Thymus (tissue), 11 donors: ENCODE measurements around the gene PRSS57. TPM values are rescaled to one million over a fixed set of nuclear protein-coding genes. Genes with fewer than 3 reads are reported as not detected.

Experiments used
- DNase-seq, 9 donors: peaks; one replicate each; pipeline ENCODE4 v3.0.0-alpha.2; 2013; ENCODE audit warnings: low spot score in 9 of 9, low read depth in 6 of 9, missing footprints in 1 of 9
- H3K27ac ChIP-seq, 2 donors: one replicate each; pipeline ENCODE4 v1.5.1; 2013; ENCODE audit warnings: control low read depth in 1 of 2, low read depth in 1 of 2, low read length in 1 of 2, mild to moderate bottlenecking in 1 of 2, moderate library complexity in 1 of 2
- H3K27me3 ChIP-seq, 2 donors: one replicate each; pipeline ENCODE4 v1.5.1; 2013; ENCODE audit warnings: low read length in 1 of 2; ENCODE audit not compliant: control insufficient read depth in 2 of 2, insufficient read depth in 1 of 2
- H3K36me3 ChIP-seq, 2 donors: one replicate each; pipeline ENCODE4 v1.5.1; 2013; ENCODE audit warnings: low read length in 1 of 2, mild to moderate bottlenecking in 1 of 2, moderate library complexity in 1 of 2; ENCODE audit not compliant: control insufficient read depth in 2 of 2, insufficient read depth in 2 of 2
- H3K4me1 ChIP-seq, 2 donors: one replicate each; pipeline ENCODE4 v1.5.1; 2013; ENCODE audit warnings: low read length in 2 of 2; ENCODE audit not compliant: control insufficient read depth in 2 of 2, insufficient read depth in 2 of 2
- H3K4me3 ChIP-seq, 2 donors: one replicate each; pipeline ENCODE4 v1.5.1; 2013; ENCODE audit warnings: low read length in 2 of 2, control low read depth in 1 of 2, mild to moderate bottlenecking in 1 of 2
- H3K9me3 ChIP-seq, 2 donors: one replicate each; pipeline ENCODE4 v1.5.1; 2013; ENCODE audit warnings: low read length in 1 of 2, mild to moderate bottlenecking in 1 of 2; ENCODE audit not compliant: control insufficient read depth in 2 of 2, insufficient read depth in 1 of 2
- WGBS: extraction: QIAGEN DNeasy Blood & Tissue Kit; methylation state at CpG from one replicate; pipeline ENCODE4 v1.1.7; 2013; 5-methylcytosine and 5-hydroxymethylcytosine counted together
- polyA plus RNA-seq: library from polyadenylated mRNA; stranded (reverse); fragments of 200-250 nt; gene quantifications from one replicate; pipeline ENCODE4 v1.2.3, GENCODE V29; 2013
- total RNA-seq: library from RNA; stranded (reverse); fragments of 120-200 nt; gene quantifications from one replicate; pipeline ENCODE4 v1.2.4, GENCODE V29; 2013
- donor health status: healthy.

Gene PRSS57
- total and polyA plus RNA-seq, 2 donors = 1.1 to 8.5 TPM

DNA sequence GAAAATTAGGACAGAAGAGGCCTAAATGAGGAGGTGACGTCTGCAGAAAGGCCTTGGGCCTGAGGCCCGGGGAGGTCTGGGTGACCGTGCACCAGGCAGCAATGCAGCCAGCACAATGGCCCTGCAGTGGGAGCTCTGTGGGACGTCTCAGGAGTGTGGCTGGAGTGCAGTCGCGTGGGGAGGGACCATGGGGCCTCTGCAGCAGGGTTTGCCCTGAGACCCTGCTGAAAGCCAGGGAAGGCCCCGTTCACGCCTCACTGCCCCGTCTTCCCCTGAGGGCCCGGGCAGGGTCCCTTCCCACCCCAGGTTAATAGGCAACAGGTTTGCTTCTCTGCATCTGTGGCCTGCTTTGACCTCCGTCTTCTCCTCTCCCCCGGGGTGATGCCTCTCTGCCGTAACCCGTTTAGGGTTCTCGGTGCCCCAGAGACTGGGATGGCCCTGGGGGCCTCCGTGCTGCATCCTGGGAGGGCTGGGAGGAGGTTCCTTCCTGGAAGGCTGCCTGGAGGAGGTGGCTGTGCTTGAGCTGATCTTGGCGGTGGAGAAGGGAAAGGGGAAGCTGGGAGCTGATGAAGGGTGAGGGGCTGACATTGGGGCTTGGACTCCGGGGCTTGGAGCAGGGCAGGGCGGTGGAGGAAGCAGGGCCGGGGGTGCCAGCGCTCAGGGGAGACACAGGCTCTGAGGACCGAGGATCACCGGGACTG lies 23.1 kb upstream of the PRSS57 start:
- H3K27ac ChIP-seq = no peak overlapping the region
- H3K4me3 ChIP-seq = no peak overlapping the region
- peaks cover 29 to 59% of the 10 kb centered on the region in 2 donors for H3K27me3 ChIP-seq
- no peak for DNase-seq
- no peaks in the 10 kb centered on the region for H3K36me3 ChIP-seq
- peaks cover 0 to 5% of the 10 kb centered on the region in 2 donors for H3K4me1 ChIP-seq
- WGBS = 72% methylated on average over 23 of the region's 23 CpGs
- H3K9me3 ChIP-seq = peaks cover 0 to 7% of the 10 kb centered on the region in 2 donors

DNA sequence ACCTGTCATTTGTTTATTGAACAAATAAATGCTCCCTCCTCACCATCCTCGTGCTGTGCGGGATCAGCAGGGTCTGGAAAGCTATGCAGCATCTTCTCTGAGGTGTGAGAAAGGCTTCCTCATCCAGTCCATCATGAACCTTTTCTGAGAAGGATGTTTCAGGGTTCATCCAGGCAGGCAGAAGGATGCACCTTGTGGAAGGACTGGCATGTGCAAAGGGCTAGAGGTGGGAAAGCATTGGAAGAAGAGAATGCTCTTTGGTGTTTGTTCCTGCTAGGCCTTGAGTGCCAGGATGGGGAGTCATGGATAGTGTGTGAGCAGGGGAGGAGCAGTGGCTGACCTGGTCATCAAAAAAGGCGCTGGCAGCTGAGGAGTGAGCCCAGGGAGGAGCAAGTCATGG lies 20.1 kb upstream of the PRSS57 start:
- DNase-seq = no peak
- WGBS = 93% methylated on average over 3 of the region's 3 CpGs
- Histone ChIP-seq H3K36me3 (no peaks in the 10 kb centered on the region), H3K9me3 (peaks cover 0 to 7% of the 10 kb centered on the region in 2 donors), H3K4me1 (peaks cover 0 to 5% of the 10 kb centered on the region in 2 donors), H3K27ac (no peak overlapping the region), H3K4me3 (no peak overlapping the region), H3K27me3 (peaks cover 26 to 52% of the 10 kb centered on the region in 2 donors)

DNA sequence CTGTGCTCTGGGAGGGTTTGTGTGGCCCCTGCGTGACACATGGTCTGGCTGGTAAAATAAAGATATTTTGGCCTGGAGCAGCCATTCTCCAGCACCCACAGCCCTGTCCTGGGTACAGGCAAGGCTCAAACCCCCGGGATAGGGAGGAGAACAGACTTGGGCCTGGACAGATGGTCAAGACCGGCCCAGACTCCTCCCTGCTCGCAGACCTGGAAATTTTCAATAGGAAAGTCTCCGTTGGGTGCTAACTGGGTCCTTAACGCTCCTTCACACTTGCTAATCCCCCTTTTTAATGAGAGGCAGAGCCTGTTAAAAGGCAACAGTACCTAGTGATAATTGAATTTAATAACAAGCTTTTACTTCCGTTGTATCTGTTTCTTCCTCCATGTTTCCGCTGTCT lies 16.0 kb upstream of the PRSS57 start:
- WGBS = 94% methylated on average over 8 of the region's 8 CpGs
- H3K27ac ChIP-seq = no peak overlapping the region
- no peak for DNase-seq
- peaks cover 0 to 3% of the 10 kb centered on the region in 2 donors for H3K4me1 ChIP-seq
- peaks cover 32 to 53% of the 10 kb centered on the region in 2 donors for H3K27me3 ChIP-seq
- H3K9me3 ChIP-seq = peaks cover 3 to 14% of the 10 kb centered on the region in 2 donors
- H3K36me3 ChIP-seq = no peaks in the 10 kb centered on the region
- H3K4me3 ChIP-seq = no peak overlapping the region

DNA sequence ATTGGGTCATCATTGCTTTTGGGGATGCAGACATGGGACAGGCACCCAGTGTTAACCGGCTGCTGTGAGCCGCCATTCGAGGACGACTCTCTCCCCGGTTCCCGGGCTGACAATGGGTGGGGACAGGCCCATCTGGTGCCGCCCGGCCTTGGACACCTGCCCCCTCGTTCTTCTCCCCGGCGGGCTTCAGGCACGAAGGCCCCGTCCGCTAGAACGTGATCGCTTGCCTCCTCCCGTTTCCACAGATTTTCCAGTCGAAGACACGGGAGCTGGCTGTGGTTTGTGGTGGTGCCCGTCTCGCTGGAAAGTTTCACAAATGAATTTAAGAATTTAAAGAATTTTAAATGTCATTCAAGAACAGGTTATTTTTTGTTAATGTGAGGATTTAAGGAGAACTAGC lies 15.5 kb upstream of the PRSS57 start:
- Histone ChIP-seq H3K27me3 (peaks cover 32 to 53% of the 10 kb centered on the region in 2 donors), H3K4me1 (peaks cover 0 to 3% of the 10 kb centered on the region in 2 donors), H3K36me3 (no peaks in the 10 kb centered on the region), H3K9me3 (peaks cover 3 to 14% of the 10 kb centered on the region in 2 donors), H3K27ac (no peak overlapping the region), H3K4me3 (no peak overlapping the region)
- 94% methylated on average over 21 of the region's 21 CpGs for WGBS
- no peak for DNase-seq

DNA sequence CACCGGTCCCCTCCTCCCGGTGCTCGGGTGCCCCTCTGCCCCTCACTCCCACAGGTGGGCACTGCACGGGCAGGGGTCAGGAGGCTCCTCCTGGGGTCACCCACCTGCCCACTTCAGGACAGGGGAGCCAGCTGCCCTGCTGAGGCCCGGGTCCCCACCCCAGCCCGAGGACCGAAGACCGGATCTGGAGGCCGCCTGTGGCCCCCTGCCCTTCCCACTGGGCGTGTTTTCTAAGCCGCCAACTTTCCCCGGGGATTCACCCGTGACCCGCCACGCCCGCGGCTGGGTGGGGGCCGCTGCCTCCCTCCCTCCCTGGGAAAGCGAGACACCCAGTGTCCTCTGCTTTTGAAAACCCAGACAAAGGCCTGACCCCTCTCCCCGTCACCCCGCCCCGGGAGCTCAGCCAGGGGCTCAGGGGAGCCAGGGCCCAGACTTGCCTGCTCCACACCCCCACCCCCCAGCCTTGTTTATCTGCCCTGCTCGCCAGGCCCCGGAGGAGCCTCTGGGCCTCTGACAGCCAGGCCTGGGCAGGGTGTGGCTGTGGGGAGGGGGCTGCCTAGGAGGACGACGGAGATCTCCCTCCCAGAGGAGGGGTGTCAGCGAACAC lies 14.8 kb upstream of the PRSS57 start:
- H3K36me3 ChIP-seq = no peaks in the 10 kb centered on the region
- no peak for DNase-seq
- WGBS = 73% methylated on average over 27 of the region's 27 CpGs
- no peak overlapping the region for H3K27ac ChIP-seq
- peaks cover 3 to 7% of the 10 kb centered on the region in 2 donors for H3K9me3 ChIP-seq
- no peak overlapping the region for H3K4me3 ChIP-seq
- peaks cover 0 to 3% of the 10 kb centered on the region in 2 donors for H3K4me1 ChIP-seq
- H3K27me3 ChIP-seq = peaks cover 32 to 53% of the 10 kb centered on the region in 2 donors

DNA sequence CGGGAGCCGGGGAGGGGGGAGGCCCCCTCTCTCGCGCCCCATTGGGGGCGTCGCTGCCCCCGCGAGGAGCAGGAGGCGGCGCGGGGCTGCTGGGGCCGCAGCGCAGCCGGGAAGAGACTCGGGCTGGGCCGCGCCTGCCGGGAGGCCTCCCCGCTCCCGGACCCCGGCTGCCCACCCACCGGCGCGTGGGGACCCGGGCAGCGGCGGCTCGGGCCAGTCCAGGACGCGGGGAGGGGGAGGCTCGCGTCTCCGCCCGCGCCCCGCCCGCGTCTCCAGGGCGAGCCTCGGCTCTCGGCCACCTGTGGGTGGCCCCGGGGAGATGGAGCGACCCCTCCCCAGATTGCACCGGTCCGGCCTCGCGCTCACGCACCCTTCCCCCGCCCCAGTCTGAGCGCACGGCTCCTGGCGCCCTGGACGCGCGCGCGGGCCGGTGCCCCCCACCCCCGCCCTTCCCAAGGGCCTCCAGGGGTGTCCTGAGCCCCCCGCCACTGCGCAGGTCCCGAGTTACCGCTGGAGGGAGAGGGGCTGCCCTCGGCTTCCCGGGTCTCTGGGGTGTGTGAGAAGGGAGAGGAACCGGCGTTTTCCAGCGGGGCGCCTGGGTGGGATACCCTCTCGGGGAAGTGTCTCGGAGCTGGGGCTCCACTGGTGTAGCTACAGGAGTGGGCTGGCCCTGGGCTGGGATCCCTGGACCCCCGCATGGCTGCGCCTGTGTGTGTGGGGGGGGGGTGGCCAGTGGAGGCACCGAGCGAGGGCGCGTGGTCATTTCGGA lies 14.1 kb upstream of the PRSS57 start:
- peaks cover 3 to 7% of the 10 kb centered on the region in 2 donors for H3K9me3 ChIP-seq
- peaks cover 32 to 59% of the 10 kb centered on the region in 2 donors for H3K27me3 ChIP-seq
- H3K4me3 ChIP-seq = peak overlapping the region in 1 of 2 donors; percentile 46
- H3K36me3 ChIP-seq = no peaks in the 10 kb centered on the region
- WGBS = 9% methylated on average over 78 of the region's 78 CpGs
- no peak overlapping the region for H3K27ac ChIP-seq
- DNase-seq = no peak
- peaks cover 1 to 3% of the 10 kb centered on the region in 2 donors for H3K4me1 ChIP-seq

DNA sequence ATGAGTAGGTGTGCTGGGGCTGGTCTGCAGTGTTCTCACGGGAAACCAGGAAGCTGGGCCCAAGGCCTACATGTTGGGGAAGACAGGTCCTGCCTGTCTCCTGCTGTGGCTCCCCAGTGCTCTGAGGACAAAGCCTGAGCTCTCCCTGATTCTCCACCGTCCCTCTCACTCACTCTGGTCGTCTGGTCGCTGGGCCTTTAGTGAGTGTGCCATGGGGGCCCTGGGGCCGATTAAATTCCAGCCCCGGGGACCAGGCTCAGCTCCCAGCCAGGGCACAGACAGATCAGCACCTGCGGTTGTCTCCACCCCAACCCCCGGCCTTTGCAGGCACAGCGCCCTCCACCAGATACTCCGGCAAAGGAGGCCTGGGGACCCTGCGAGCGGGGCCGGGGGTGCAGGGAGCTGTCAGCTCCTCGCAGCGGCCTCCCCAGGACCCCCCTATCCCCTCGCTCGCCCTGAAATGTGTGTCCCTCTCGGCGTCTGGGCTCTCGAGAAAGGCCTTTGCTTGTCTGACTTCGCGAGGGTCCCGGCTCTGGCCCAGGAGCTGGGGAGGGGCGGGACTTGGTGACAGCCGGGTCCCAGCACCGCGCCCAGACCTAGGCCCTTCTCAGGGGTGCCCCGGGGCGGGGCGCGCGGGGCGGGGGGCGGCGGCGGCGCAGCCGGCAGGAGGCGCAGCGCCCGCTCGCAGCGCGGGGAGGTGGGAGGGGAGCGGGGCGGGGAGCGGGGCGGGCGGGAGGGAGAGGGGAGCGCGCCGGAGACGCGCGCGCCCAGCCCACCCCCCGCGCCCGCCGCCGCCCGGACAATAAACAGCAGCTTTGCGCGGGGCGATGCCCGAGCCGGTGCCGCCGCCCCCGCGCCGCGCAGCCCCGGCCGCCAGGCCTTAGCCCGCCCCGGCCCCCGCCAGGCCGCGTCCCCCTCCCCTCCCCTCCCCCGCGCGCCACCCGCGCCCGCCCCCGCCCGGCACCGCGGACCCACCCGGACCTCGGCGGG lies 13.2 kb upstream of the PRSS57 start, which contains the start of gene PALM:
Gene PALM, plus strand, starts transcription at position 782 of the 990 bp plus-strand sequence. CDS start 212 bp downstream, outside the sequence.
- peaks cover 32 to 65% of the 10 kb centered on the region in 2 donors for H3K27me3 ChIP-seq
- H3K27ac ChIP-seq = no peak within 1 kb of the TSS
- 14% methylated on average over 89 of the region's 93 CpGs for WGBS
- H3K36me3 ChIP-seq = no peaks in the 10 kb centered on the region
- H3K9me3 ChIP-seq = peaks cover 5 to 7% of the 10 kb centered on the region in 2 donors
- peak within 1 kb of the TSS in 1 of 2 donors; percentile 46 for H3K4me3 ChIP-seq
- H3K4me1 ChIP-seq = peaks cover 3 to 5% of the 10 kb centered on the region in 2 donors
- DNase-seq = no peak

DNA sequence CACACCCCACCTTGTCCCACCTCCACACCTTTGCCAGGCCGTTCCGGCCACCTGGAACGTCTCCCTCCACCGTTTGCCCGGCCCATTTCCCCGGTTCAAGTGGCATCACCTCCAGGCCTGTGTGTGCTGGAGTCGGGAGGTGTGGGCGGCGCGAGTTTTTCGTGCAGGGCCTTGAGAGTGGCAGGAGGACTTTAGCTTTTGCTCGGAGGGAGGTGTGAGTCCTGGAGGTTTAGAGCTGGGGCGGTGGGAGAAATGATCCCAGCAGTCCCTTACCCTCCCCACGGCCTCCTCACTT lies 9.1 kb upstream of the PRSS57 start:
- H3K4me3 ChIP-seq = no peak overlapping the region
- no peak overlapping the region for H3K27ac ChIP-seq

More for the DNA sequence above, 9.1 kb upstream of the PRSS57 start:
- DNase-seq = no peak
- Histone ChIP-seq H3K27me3 (peaks cover 19 to 44% of the 10 kb centered on the region in 2 donors), H3K36me3 (no peaks in the 10 kb centered on the region), H3K9me3 (peaks cover 5 to 7% of the 10 kb centered on the region in 2 donors), H3K4me1 (peaks cover 3 to 5% of the 10 kb centered on the region in 2 donors)
- 24% methylated on average over 14 of the region's 14 CpGs for WGBS
